HG03280 (cell line): ENCODE results near the gene TFB1M.

Source experiments
- ATAC-seq: cut with Tn5 transposase; IDR thresholded peaks from one replicate; pipeline ENCODE4 v1.9.1; 2021; ENCODE audit warnings: mild to moderate bottlenecking, moderate library complexity; ENCODE audit not compliant: unreplicated experiment

The TFB1M gene

DNA sequence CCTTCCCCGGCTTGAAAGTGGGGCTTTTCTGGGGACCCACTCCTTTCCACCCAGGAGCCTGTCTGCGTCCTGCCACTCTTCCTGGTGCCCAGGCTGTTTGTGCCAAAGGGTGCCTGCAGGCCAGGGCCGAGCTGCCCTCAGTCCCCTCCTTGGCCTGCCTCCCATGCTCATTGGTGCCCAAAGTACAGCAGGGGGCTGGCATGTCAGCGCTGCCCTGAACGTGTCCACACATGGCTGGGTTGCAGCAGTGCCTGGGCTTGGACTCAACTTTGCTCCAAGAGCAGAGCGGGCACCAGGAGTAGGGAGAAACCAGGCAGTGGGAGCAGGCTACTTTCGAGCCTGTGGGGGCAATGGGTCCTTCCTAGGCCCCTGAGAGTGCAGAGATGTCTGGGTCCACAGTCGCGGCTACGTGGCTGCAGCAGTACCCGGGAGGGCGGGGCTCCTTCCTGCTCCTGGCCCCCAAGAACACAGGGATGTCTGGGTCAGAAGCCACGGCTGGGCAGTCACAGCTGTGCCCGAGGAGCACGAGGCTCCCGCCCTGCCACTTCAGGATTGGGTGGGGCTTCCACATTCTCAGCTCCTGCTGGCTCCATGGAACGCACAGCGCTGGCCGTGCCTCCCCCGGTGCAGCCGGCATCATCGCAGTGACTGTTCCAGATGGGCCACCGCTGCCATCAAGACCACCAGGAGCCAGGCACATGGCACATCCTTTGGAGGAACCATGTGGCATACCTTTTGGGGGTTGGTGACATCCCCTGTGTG, 100.5 kb downstream of the TFB1M start:
- no peak for ATAC-seq

DNA sequence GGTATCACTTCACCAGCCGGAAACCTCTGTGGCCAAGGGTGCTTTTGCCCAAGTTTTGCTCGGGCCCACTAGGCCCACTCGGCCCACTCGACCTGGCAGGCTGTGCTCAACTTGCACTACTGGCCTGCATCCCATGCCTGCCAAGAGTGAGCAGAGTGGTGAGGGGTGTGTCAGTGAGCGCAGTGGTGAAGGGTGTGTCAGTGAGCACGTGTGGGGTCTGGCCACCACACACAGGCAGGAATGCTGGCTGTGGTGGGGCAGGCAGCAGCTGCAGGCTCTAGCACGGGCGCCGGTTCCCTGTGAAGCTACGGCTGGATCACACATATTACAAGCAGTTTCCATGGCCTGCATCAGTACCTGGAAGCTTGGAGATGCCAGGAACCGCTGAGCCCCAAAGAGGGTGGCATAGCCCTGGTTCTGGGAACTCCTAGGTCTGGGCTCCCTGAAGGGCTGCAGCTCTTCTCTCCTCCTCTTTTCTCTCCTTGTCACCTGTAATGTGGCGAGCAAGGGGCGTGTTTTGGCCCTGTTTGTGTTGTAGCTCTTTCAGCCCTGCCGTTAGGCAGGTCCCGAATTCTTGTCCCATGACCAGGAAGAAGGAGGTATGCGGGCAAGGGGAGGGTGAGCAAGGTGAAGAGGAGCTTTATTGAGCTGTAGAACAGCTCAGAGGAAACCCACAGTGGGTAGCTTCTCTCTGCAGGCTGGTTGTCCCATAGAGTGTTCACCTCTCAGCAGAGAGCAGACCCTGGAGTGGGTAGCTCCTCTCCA, 101.5 kb downstream of the TFB1M start:
- no peak for ATAC-seq

DNA sequence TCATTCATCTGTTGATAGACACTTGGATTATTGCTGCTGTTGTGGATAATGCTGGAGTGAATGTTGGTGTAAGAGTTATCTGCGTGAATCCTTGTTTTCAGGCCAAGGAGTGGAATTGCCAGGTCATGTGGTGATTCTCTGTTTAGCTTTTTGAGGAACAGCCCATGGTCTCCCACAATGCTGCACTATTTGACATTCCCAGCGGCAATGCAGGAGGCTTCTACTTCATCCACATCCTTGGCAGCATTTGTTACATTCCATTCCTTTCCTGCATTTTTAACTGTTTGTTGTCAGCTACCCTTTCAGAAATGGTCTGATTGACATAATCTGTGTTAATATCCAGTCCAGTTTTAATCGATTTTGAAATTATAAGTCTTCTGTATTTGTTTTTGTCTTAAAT, 102.2 kb downstream of the TFB1M start:
- no peak for ATAC-seq

DNA sequence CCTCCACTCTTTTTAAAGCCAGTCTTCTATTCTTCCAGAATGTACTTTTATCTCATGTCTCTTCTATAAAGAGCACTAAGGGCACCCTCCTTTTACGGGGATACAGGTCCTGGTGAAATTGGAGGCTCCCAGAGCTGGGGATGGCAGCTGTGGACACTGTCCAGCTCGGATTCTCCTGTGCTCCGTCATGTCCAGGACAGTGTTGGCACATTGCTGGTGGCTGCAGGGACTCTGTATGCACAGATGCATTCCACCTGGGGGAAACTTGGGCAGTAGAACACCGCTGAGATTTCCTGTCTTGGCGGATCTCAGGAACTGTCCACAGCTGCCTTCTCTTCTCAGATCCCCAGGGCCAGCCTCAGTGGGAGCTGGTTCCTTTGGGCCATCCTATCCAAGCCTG, 107.1 kb downstream of the TFB1M start:
- no peak for ATAC-seq
